HUES48 (cell line): Measurements from ENCODE around the gene COG1.

Experiments used
- H3K27ac ChIP-seq: one replicate; pipeline ENCODE4 v1.7.0; 2013; ENCODE audit warnings: low read depth, low read length, inconsistent platforms
- H3K27me3 ChIP-seq: 2 replicates; pipeline ENCODE4 v1.6.1; 2013; ENCODE audit warnings: mild to moderate bottlenecking, low read length; ENCODE audit not compliant: control insufficient read depth, insufficient read depth
- H3K36me3 ChIP-seq: 2 replicates; pipeline ENCODE4 v1.6.1; 2013; ENCODE audit warnings: low read length; ENCODE audit not compliant: control insufficient read depth, insufficient read depth
- H3K4me1 ChIP-seq: 2 replicates; pipeline ENCODE4 v1.6.1; 2013; ENCODE audit warnings: mild to moderate bottlenecking, low read length; ENCODE audit not compliant: control insufficient read depth, insufficient read depth
- H3K4me3 ChIP-seq: 2 replicates; pipeline ENCODE4 v1.5.1; 2013; ENCODE audit warnings: mild to moderate bottlenecking, low read depth, low read length
- H3K9ac ChIP-seq: 2 replicates; pipeline ENCODE4 v1.6.1; 2013; ENCODE audit warnings: mild to moderate bottlenecking, low read depth, low read length, moderate library complexity
- H3K9me3 ChIP-seq: 2 replicates; pipeline ENCODE4 v1.6.1; 2013; ENCODE audit warnings: low read length; ENCODE audit not compliant: control insufficient read depth, insufficient read depth

COG1 gene

GRCh38 chr17:73215447-73215846, 22.6 kb downstream of the COG1 start:
- H3K27ac ChIP-seq: no peak overlapping the region
- no peaks in the 10 kb centered on the region for H3K27me3 ChIP-seq
- 0 out of 2 replicates have a peak, but pooled peaks cover 4% of the 10 kb centered on the region for H3K4me1 ChIP-seq
- H3K9me3 ChIP-seq: no peaks in the 10 kb centered on the region
- H3K36me3 ChIP-seq: peaks cover 21% of the 10 kb centered on the region
- no peak overlapping the region for H3K9ac ChIP-seq
- no peak overlapping the region for H3K4me3 ChIP-seq

GRCh38 chr17:73223626-73224230, 30.9 kb downstream of the COG1 start:
- no peak overlapping the region for H3K9ac ChIP-seq
- peaks cover 9% of the 10 kb centered on the region; the same call in 1 of the 2 replicates for H3K36me3 ChIP-seq
- H3K27me3 ChIP-seq: no peaks in the 10 kb centered on the region
- H3K4me1 ChIP-seq: peaks cover 24% of the 10 kb centered on the region
- H3K4me3 ChIP-seq: no peak overlapping the region
- H3K9me3 ChIP-seq: no peaks in the 10 kb centered on the region
- no peak overlapping the region for H3K27ac ChIP-seq

- no peak overlapping the region for H3K27ac ChIP-seq
- peaks cover 29% of the 10 kb centered on the region for H3K4me1 ChIP-seq
- H3K9ac ChIP-seq: no peak overlapping the region
- no peaks in the 10 kb centered on the region for H3K27me3 ChIP-seq
- H3K4me3 ChIP-seq: no peak overlapping the region
- H3K9me3 ChIP-seq: no peaks in the 10 kb centered on the region
- H3K36me3 ChIP-seq: peaks cover 9% of the 10 kb centered on the region; the same call in 1 of the 2 replicates
These were observed 31.4 kb downstream of the COG1 start for GRCh38 chr17:73224237-73224636.

- Histone ChIP-seq H3K36me3 (peaks cover 9% of the 10 kb centered on the region; the same call in 1 of the 2 replicates), H3K27ac (no peak overlapping the region), H3K9ac (no peak overlapping the region), H3K9me3 (no peaks in the 10 kb centered on the region), H3K4me1 (peaks cover 30% of the 10 kb centered on the region), H3K4me3 (no peak overlapping the region), H3K27me3 (no peaks in the 10 kb centered on the region)
These were observed 31.9 kb downstream of the COG1 start for GRCh38 chr17:73224663-73225305.

- Histone ChIP-seq H3K27me3 (no peaks in the 10 kb centered on the region), H3K36me3 (peaks cover 9% of the 10 kb centered on the region; the same call in 1 of the 2 replicates), H3K4me1 (peaks cover 37% of the 10 kb centered on the region), H3K27ac (peak overlapping the region; percentile 85), H3K4me3 (peak overlapping the region; percentile 33; the same call in 1 of the 2 replicates), H3K9ac (peak overlapping the region; percentile 42; the same call in 1 of the 2 replicates), H3K9me3 (no peaks in the 10 kb centered on the region)
These were observed 33.8 kb downstream of the COG1 start for GRCh38 chr17:73226556-73227172.

GRCh38 chr17:73227379-73227778, 34.5 kb downstream of the COG1 start:
- Histone ChIP-seq H3K4me3 (no peak overlapping the region), H3K27ac (peak overlapping the region; percentile 85), H3K27me3 (no peaks in the 10 kb centered on the region), H3K36me3 (peaks cover 9% of the 10 kb centered on the region; the same call in 1 of the 2 replicates), H3K4me1 (peaks cover 37% of the 10 kb centered on the region), H3K9me3 (no peaks in the 10 kb centered on the region), H3K9ac (peak overlapping the region; percentile 42; the same call in 1 of the 2 replicates)

- no peak overlapping the region for H3K4me3 ChIP-seq
- H3K27me3 ChIP-seq: no peaks in the 10 kb centered on the region
- H3K36me3 ChIP-seq: peaks cover 6% of the 10 kb centered on the region; the same call in 1 of the 2 replicates
- no peak overlapping the region for H3K27ac ChIP-seq
- 0 out of 2 replicates have a peak overlapping the region, but pooled peaks have one; percentile 42 for H3K9ac ChIP-seq
- no peaks in the 10 kb centered on the region for H3K9me3 ChIP-seq
- peaks cover 37% of the 10 kb centered on the region for H3K4me1 ChIP-seq
These were observed 35.1 kb downstream of the COG1 start for GRCh38 chr17:73227944-73228343.

DNA sequence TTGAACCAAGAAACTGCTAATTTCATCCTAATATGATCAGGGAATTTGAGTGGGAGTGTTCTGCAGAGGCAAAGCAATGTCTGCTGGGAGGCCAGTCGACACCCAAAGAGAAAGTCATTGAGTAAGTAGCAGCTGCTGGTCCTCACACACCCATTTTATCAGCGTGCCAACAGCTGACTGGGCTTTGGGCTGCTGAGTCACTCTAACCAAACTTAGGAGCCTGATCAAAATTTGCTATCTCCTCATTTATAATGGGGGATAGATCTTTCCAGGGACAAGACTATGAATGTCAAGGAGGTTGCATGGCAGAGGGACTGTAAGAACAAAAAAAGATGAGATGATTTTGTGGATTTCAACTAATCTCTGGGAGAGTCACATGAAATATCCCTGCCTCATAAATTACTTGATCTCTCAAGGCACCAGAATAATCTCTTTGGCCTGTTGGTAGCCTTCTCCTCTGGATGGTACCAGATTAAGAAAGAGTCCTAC, 35.9 kb downstream of the COG1 start:
- H3K36me3 ChIP-seq: peaks cover 6% of the 10 kb centered on the region; the same call in 1 of the 2 replicates
- H3K27me3 ChIP-seq: no peaks in the 10 kb centered on the region
- H3K9ac ChIP-seq: peak overlapping the region; percentile 11; the same call in 1 of the 2 replicates
- H3K4me1 ChIP-seq: peaks cover 40% of the 10 kb centered on the region
- no peaks in the 10 kb centered on the region for H3K9me3 ChIP-seq
- H3K4me3 ChIP-seq: no peak overlapping the region
- H3K27ac ChIP-seq: peak overlapping the region; percentile 57

DNA sequence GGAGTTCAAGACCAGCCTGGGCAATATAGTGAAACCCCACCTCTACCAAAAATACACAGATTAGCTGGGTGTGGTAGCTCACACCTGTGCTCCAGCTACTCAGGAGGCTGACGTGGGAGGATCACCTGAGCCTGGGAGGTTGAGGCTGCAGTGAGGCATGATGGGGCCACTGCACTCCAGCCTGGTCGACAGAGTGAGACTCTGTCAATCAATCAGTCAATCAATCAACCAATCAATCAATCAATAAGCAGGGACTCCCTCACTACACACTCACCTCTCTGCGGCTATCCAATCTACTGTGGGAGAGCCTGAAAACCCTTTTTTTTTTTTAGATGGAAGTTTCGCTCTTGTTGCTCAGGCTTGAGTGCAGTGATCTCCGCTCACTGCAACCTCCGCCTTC, 37.2 kb downstream of the COG1 start:
- Histone ChIP-seq H3K27ac (no peak overlapping the region), H3K9ac (no peak overlapping the region), H3K9me3 (no peaks in the 10 kb centered on the region), H3K4me1 (peaks cover 40% of the 10 kb centered on the region), H3K36me3 (peaks cover 16% of the 10 kb centered on the region), H3K27me3 (no peaks in the 10 kb centered on the region), H3K4me3 (0 out of 2 replicates have a peak overlapping the region, but pooled peaks have one; percentile 98)

GRCh38 chr17:73231395-73231794, 38.5 kb downstream of the COG1 start:
- peak overlapping the region; percentile 77 for H3K27ac ChIP-seq
- H3K4me3 ChIP-seq: peak overlapping the region; percentile 98
- no peaks in the 10 kb centered on the region for H3K27me3 ChIP-seq
- H3K36me3 ChIP-seq: peaks cover 29% of the 10 kb centered on the region
- H3K9me3 ChIP-seq: no peaks in the 10 kb centered on the region
- H3K9ac ChIP-seq: peak overlapping the region; percentile 80
- peaks cover 37% of the 10 kb centered on the region for H3K4me1 ChIP-seq
